CD14-positive monocyte (primary cell): ENCODE measurements around the gene GRXCR2. TPM values are rescaled to one million over a fixed set of nuclear protein-coding genes. Genes with fewer than 3 reads are reported as not detected.

ENCODE experiments used
- DNase-seq, 3 donors: peaks; one replicate each; pipeline ENCODE4 v3.0.0-alpha.2; 2011 to 2022
- H2AFZ ChIP-seq: 2 replicates; pipeline ENCODE4 v1.6.0; 2012; ENCODE audit warnings: mild to moderate bottlenecking, low read depth, low read length, inconsistent platforms; ENCODE audit not compliant: insufficient read depth, poor library complexity, severe bottlenecking
- H3K27ac ChIP-seq, 2 donors: 1 replicate in 1 of 2; 2 replicates in 1 of 2; pipeline ENCODE4 v1.5.1; 2012 to 2013; ENCODE audit warnings: low read length in 2 of 2, control low read depth in 1 of 2, inconsistent platforms in 1 of 2, low read depth in 1 of 2, mild to moderate bottlenecking in 1 of 2
- H3K27me3 ChIP-seq, 2 donors: one replicate each; pipeline versions ENCODE4 v1.6.0 to v1.6.1; 2011 to 2013; ENCODE audit warnings: low read length in 2 of 2; ENCODE audit not compliant: control insufficient read depth in 2 of 2, insufficient read depth in 2 of 2
- H3K36me3 ChIP-seq, 2 donors: replicated peaks in 1 of 2; 1 replicate in 1 of 2; 2 replicates in 1 of 2; pipeline versions ENCODE4 v1.5.1 to v1.6.1; 2012 to 2013; ENCODE audit warnings: low read length in 2 of 2, control low read depth in 1 of 2, inconsistent platforms in 1 of 2, mild to moderate bottlenecking in 1 of 2; ENCODE audit not compliant: insufficient read depth in 2 of 2, control insufficient read depth in 1 of 2
- H3K4me1 ChIP-seq, 2 donors: 1 replicate in 1 of 2; 2 replicates in 1 of 2; pipeline versions ENCODE4 v1.5.1 to v1.6.1; 2012 to 2013; ENCODE audit warnings: low read length in 2 of 2, control low read depth in 1 of 2, inconsistent platforms in 1 of 2, mild to moderate bottlenecking in 1 of 2, moderate library complexity in 1 of 2; ENCODE audit not compliant: insufficient read depth in 2 of 2, control insufficient read depth in 1 of 2
- H3K4me2 ChIP-seq: replicated peaks from 2 replicates; pipeline ENCODE3; 2012; ENCODE audit warnings: low read length, moderate library complexity, mild to moderate bottlenecking; ENCODE audit not compliant: poor library complexity, severe bottlenecking; ENCODE audit errors: extremely low read depth
- H3K4me3 ChIP-seq, 3 experiments: fragments of 200-600 bp in 1 of 3; sonication (generic) in 1 of 3; replicated peaks in 1 of 3; 1 replicate in 2 of 3; 2 replicates in 1 of 3; pipeline ENCODE4 v1.5.1; 2011 to 2013; ENCODE audit warnings: low read length in 3 of 3, mild to moderate bottlenecking in 3 of 3, control low read depth in 2 of 3, low read depth in 2 of 3, inconsistent platforms in 1 of 3, moderate library complexity in 1 of 3
- H3K79me2 ChIP-seq: 2 replicates; pipeline ENCODE4 v1.6.0; 2012; ENCODE audit warnings: mild to moderate bottlenecking, control low read depth, inconsistent platforms, low read length, moderate library complexity; ENCODE audit not compliant: insufficient read depth
- H3K9ac ChIP-seq: 2 replicates; pipeline ENCODE4 v1.6.0; 2017; ENCODE audit warnings: low read length, mild to moderate bottlenecking; ENCODE audit not compliant: insufficient read depth, poor library complexity, severe bottlenecking
- H3K9me3 ChIP-seq, 2 donors: replicated peaks in 1 of 2; 1 replicate in 1 of 2; 2 replicates in 1 of 2; pipeline versions ENCODE4 v1.5.1 to v1.6.1; 2012 to 2013; ENCODE audit warnings: low read length in 2 of 2, control low read depth in 1 of 2; ENCODE audit not compliant: control insufficient read depth in 1 of 2, insufficient read depth in 1 of 2
- H4K20me1 ChIP-seq: 2 replicates; pipeline ENCODE4 v1.6.0; 2012; ENCODE audit warnings: mild to moderate bottlenecking, low read length, control low read depth, moderate library complexity; ENCODE audit not compliant: insufficient read depth
- H3K27ac Mint-ChIP-seq, 7 donors: one replicate each; pipeline ENCODE4 v1.8.0; 2020; ENCODE audit warnings: mild to moderate bottlenecking in 7 of 7, mixed read lengths in 7 of 7, moderate library complexity in 6 of 7, inconsistent platforms in 2 of 7
- H3K27me3 Mint-ChIP-seq, 3 donors: one replicate each; pipeline ENCODE4 v1.8.0; 2021 to 2022; ENCODE audit warnings: low read depth in 3 of 3, mild to moderate bottlenecking in 3 of 3, mixed read lengths in 3 of 3, moderate library complexity in 3 of 3, inconsistent platforms in 1 of 3
- H3K36me3 Mint-ChIP-seq, 2 donors: one replicate each; pipeline ENCODE4 v1.8.0; 2020; ENCODE audit warnings: mixed read lengths in 2 of 2, inconsistent platforms in 1 of 2, mild to moderate bottlenecking in 1 of 2
- H3K4me1 Mint-ChIP-seq: one replicate; pipeline ENCODE4 v1.8.0; 2020; ENCODE audit warnings: mild to moderate bottlenecking, mixed read lengths
- H3K4me3 Mint-ChIP-seq, 2 donors: one replicate each; pipeline ENCODE4 v1.8.0; 2020; ENCODE audit warnings: mild to moderate bottlenecking in 2 of 2, mixed read lengths in 2 of 2, moderate library complexity in 1 of 2
- H3K9me3 Mint-ChIP-seq, 7 donors: one replicate each; pipeline ENCODE4 v1.8.0; 2020 to 2022; ENCODE audit warnings: mixed read lengths in 7 of 7, mild to moderate bottlenecking in 6 of 7, moderate library complexity in 6 of 7, inconsistent platforms in 2 of 7
- CTCF ChIP-seq: fragments of 200-600 bp; IDR thresholded peaks from one replicate; pipeline ENCODE4 v1.8.0; 2022; ENCODE audit warnings: antibody characterized with exemption, mild to moderate bottlenecking
- WGBS: methylation state at CpG from one replicate; pipeline ENCODE4 v1.1.5; 2013; ENCODE audit warnings: missing lambda C conversion rate; ENCODE audit not compliant: insufficient coverage; 5-methylcytosine and 5-hydroxymethylcytosine counted together
- intact Hi-C, 2 donors: fragments of 100-400 bp; cut with micrococcal nuclease; formaldehyde crosslinking; loops; one replicate each; pipeline versions ENCODE4 v1.15.0 to v1.15.1; 2023
- polyA plus RNA-seq, 3 donors: library from polyadenylated mRNA; depleted of rRNA in 1 of 3; unstranded in 2 of 3; stranded (reverse) in 1 of 3; fragments of 300-500 nt in 2 of 3; fragments of >200 nt in 1 of 3; fragmentation: Illumina TruSeq in 2 of 3; gene quantifications; 1 replicate in 2 of 3; 2 replicates in 1 of 3; pipeline ENCODE4 v1.2.3, GENCODE V29; 2012 to 2021

Gene GRXCR2
- polyA plus RNA-seq, 3 donors, result not detected

DNA sequence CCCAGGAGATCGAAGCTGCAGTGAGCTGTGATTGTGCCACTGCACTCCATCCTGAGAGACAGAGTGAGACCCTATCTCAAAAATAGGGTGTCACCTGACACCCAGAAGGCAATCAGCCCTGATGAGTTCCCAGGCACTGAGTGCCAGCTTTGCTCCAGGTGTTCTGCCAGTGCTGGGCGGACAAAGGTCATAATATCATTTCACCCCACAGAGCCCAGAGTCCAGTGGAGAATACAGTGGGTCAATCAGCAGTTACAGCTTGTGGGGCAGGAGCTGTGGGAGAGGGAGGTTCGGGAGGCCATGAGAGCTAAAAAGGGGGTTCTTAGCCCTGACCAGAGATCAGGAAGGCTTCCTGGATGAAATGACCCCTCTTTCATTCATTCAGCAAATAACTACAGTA, 39.2 kb upstream of the GRXCR2 start:
- WGBS, result 100% methylated on average over 1 of the region's 3 CpGs
- no peak for TF ChIP-seq CTCF
- DNase-seq, result no peak
- H3K4me3 Mint-ChIP-seq, result no peak overlapping the region
- Histone ChIP-seq H3K27ac (no peak overlapping the region), H3K9ac (no peak overlapping the region), H3K4me3 (no peak overlapping the region), H3K4me2 (no peak overlapping the region), H3K79me2 (no peaks in the 10 kb centered on the region), H3K9me3 (no peaks in the 10 kb centered on the region), H3K4me1 (no peaks in the 10 kb centered on the region), H3K27me3 (no peaks in the 10 kb centered on the region), H4K20me1 (no peaks in the 10 kb centered on the region), H2AFZ (no peak overlapping the region), H3K36me3 (no peaks in the 10 kb centered on the region)
- no peaks in the 10 kb centered on the region for H3K36me3 Mint-ChIP-seq
- intact Hi-C loops, result no loop called here
- peak overlapping the region in 1 of 7 donors; percentile 35 for H3K27ac Mint-ChIP-seq
- H3K4me1 Mint-ChIP-seq, result no peaks in the 10 kb centered on the region
- peaks cover 0 to 10% (median under 1%) of the 10 kb centered on the region in 3 donors for H3K27me3 Mint-ChIP-seq
- H3K9me3 Mint-ChIP-seq, result no peaks in the 10 kb centered on the region

DNA sequence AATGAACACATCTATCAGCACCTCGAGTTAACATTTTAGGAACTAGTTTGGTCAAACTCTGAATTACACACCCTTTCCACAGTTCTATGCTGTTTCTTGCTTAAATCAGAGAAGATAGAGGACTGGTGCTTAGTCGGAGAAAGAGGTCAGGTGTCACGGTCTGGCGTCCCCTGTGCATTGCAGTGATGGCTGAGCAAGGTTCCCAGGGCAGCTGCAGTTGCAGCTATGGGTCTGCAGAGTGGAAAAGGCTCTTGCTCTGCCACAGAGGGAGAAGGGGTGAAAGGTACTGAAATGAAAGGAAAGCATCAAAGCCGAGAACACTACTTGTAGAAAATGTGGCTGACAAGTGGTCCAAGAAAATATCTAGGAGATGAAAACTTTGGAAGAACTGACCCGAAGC, 38.4 kb upstream of the GRXCR2 start:
- WGBS, result 98% methylated on average over 4 of the region's 6 CpGs
- H3K9me3 ChIP-seq, result no peaks in the 10 kb centered on the region
- no peaks in the 10 kb centered on the region for H3K36me3 Mint-ChIP-seq
- H4K20me1 ChIP-seq, result no peaks in the 10 kb centered on the region
- no peak for DNase-seq
- no peaks in the 10 kb centered on the region for H3K9me3 Mint-ChIP-seq
- H3K27me3 Mint-ChIP-seq, result peaks cover 0 to 13% (median 3%) of the 10 kb centered on the region in 3 donors
- no peaks in the 10 kb centered on the region for H3K4me1 ChIP-seq
- no peak overlapping the region for H2AFZ ChIP-seq
- H3K4me2 ChIP-seq, result no peak overlapping the region
- H3K9ac ChIP-seq, result no peak overlapping the region
- intact Hi-C loops, result no loop called here
- no peaks in the 10 kb centered on the region for H3K4me1 Mint-ChIP-seq
- H3K27ac Mint-ChIP-seq, result peak overlapping the region in 1 of 7 donors; percentile 8
- no peaks in the 10 kb centered on the region for H3K27me3 ChIP-seq
- TF ChIP-seq CTCF, result no peak
- no peak overlapping the region for H3K4me3 ChIP-seq
- no peak overlapping the region for H3K27ac ChIP-seq
- H3K36me3 ChIP-seq, result no peaks in the 10 kb centered on the region
- no peaks in the 10 kb centered on the region for H3K79me2 ChIP-seq
- H3K4me3 Mint-ChIP-seq, result peak overlapping the region in 1 of 2 donors; percentile 42
